Tibial nerve (tissue), 4 donors: ENCODE results near the gene SLC46A1.

Source experiments
- EP300 ChIP-seq, 2 donors: sonication (generic); formaldehyde crosslinking; IDR thresholded peaks; one replicate each; pipeline ENCODE4 v1.6.1; 2017; ENCODE audit warnings: antibody characterized with exemption in 2 of 2, mild to moderate bottlenecking in 1 of 2
- POLR2A ChIP-seq, 2 donors: fragments of 450-650 bp; IDR thresholded peaks; one replicate each; pipeline ENCODE4 v1.6.1; 2017; ENCODE audit warnings: antibody characterized with exemption in 2 of 2, mild to moderate bottlenecking in 2 of 2, moderate library complexity in 2 of 2
- TF ChIP-seq, protein P1 (sequence below), 5 experiments: fragments of 200-600 bp in 3 of 5; fragments of 450-650 bp in 2 of 5; sonication (generic) in 3 of 5; IDR thresholded peaks; one replicate each; pipeline ENCODE4 v1.5.1; 2016 to 2019; ENCODE audit warnings: antibody characterized with exemption in 5 of 5, mild to moderate bottlenecking in 3 of 5, moderate library complexity in 2 of 5

DNA sequence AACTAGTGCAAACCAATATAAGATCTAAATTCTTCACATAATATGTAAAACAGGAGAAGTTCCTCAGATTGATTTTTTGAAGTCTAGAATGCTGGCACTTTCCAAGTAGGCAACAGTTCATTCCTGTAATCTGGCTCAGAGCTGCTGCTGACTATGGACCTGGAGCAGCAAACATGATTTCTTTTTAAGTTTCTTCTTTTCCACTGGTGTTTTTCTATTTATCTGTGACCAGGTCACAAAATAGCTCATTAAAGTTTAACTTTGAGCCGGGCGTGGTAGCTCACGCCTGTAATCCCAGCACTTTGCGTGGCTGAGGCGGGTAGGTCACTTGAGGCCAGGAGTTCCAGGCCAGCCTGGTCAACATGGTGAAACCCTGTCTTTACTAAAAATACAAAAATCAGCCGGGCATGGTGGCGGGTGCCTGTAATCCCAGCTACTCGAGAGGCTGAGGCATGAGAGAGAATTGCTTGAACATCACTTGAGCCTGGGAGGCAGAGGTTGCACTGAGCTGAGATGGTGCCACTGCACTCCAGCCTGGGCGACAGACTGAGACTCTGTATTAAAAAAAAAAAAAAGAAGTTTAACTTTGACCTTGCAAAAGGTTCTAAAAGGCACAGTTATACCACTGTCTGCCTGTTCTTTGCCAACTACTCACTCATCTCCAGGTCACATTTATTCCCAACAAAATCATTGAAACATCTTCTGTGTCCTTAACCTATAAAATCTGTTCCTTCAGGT is 38.1 kb upstream of the SLC46A1 start:
- TF ChIP-seq, protein P1, sequence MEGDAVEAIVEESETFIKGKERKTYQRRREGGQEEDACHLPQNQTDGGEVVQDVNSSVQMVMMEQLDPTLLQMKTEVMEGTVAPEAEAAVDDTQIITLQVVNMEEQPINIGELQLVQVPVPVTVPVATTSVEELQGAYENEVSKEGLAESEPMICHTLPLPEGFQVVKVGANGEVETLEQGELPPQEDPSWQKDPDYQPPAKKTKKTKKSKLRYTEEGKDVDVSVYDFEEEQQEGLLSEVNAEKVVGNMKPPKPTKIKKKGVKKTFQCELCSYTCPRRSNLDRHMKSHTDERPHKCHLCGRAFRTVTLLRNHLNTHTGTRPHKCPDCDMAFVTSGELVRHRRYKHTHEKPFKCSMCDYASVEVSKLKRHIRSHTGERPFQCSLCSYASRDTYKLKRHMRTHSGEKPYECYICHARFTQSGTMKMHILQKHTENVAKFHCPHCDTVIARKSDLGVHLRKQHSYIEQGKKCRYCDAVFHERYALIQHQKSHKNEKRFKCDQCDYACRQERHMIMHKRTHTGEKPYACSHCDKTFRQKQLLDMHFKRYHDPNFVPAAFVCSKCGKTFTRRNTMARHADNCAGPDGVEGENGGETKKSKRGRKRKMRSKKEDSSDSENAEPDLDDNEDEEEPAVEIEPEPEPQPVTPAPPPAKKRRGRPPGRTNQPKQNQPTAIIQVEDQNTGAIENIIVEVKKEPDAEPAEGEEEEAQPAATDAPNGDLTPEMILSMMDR (IDR thresholded peaks at IDR 0.05): no peak
- TF ChIP-seq EP300 (IDR thresholded peaks at IDR 0.05) (no peak), POLR2A (IDR thresholded peaks at IDR 0.05) (no peak)
